HG03439 (cell line): ENCODE data around the gene ADAT1.
"Not testable (repeated sequence)": the region's sequence is repeated elsewhere in the genome, so short reads cannot be mapped to it uniquely, and the experiment has no call there.

Experiments
- ATAC-seq: cut with Tn5 transposase; IDR thresholded peaks from one replicate; pipeline ENCODE4 v1.9.1; 2021; ENCODE audit warnings: mild to moderate bottlenecking, moderate library complexity; ENCODE audit not compliant: unreplicated experiment

The ADAT1 gene

GRCh38 chr16:75621170-75621477, 2.0 kb downstream of the ADAT1 start:
- no peak for ATAC-seq

- no peak for ATAC-seq
These were observed 2.5 kb downstream of the ADAT1 start for GRCh38 chr16:75620326-75621169.

- ATAC-seq, result no peak
These were observed 4.3 kb downstream of the ADAT1 start for GRCh38 chr16:75618780-75619179.

- ATAC-seq, result no peak
These were observed 6.0 kb downstream of the ADAT1 start for GRCh38 chr16:75617121-75617520.

GRCh38 chr16:75616521-75617010, 6.5 kb downstream of the ADAT1 start:
- ATAC-seq, result peak; percentile 46

GRCh38 chr16:75615619-75616018, 7.5 kb downstream of the ADAT1 start:
- ATAC-seq, result no peak

- ATAC-seq, result no peak
These were observed 8.8 kb downstream of the ADAT1 start for GRCh38 chr16:75614066-75614897.

- no peak for ATAC-seq
These were observed 16.6 kb downstream of the ADAT1 start for GRCh38 chr16:75606507-75606906.

GRCh38 chr16:75603241-75603640, 19.8 kb downstream of the ADAT1 start:
- no peak for ATAC-seq

GRCh38 chr16:75599452-75600277, 23.4 kb downstream of the ADAT1 start:
- no peak for ATAC-seq

- no peak for ATAC-seq
These were observed 29.0 kb downstream of the ADAT1 start for GRCh38 chr16:75593825-75594820.

- no peak for ATAC-seq
These were observed 29.8 kb downstream of the ADAT1 start for GRCh38 chr16:75593308-75593707.

- ATAC-seq, result not testable (repeated sequence)
These were observed 31.2 kb downstream of the ADAT1 start for GRCh38 chr16:75591927-75592326.

GRCh38 chr16:75590920-75591843, 31.9 kb downstream of the ADAT1 start:
- no peak for ATAC-seq

- ATAC-seq, result no peak
These were observed 33.8 kb downstream of the ADAT1 start for GRCh38 chr16:75589306-75589705.

- ATAC-seq, result no peak
These were observed 34.4 kb downstream of the ADAT1 start for GRCh38 chr16:75588716-75589115.

GRCh38 chr16:75584108-75584507, 39.0 kb downstream of the ADAT1 start:
- ATAC-seq, result no peak

GRCh38 chr16:75579281-75579834, 43.7 kb downstream of the ADAT1 start:
- no peak for ATAC-seq

GRCh38 chr16:75578725-75579124, 44.4 kb downstream of the ADAT1 start:
- ATAC-seq, result no peak
